K562 (cell line): ENCODE results near the gene EEF1A2. TPM values are rescaled to one million over a fixed set of nuclear protein-coding genes. Genes with fewer than 3 reads are reported as not detected.

Experiments used
- ATAC-seq: fragments of 200-7000 bp; cut with Tn5 transposase; 3 replicates; pipeline ENCODE4 v1.9.1; 2020; ENCODE audit warnings: moderate library complexity
- BruUV-seq: library from RNA; stranded (reverse); fragments of 400-500 nt; replicated peaks from 2 replicates; lab custom pipeline; 2021; lab: Mats Ljungman, UMichigan
- CTCF ChIA-PET: fragments of 300-600 bp; formaldehyde crosslinking; extraction: SDS; loops from one replicate; lab custom pipeline; 2021; ENCODE audit warnings: low intra/inter-chr PET ratio; lab: Yijun Ruan, JAX
- POLR2A ChIA-PET: fragments of 300-600, 350-650 bp; sonication (Branson Sonifier 250); formaldehyde crosslinking; extraction: SDS; loops from one replicate; lab custom pipeline; 2021; ENCODE audit warnings: antibody characterized with exemption, inconsistent platforms; lab: Yijun Ruan, JAX
- DNase-seq, 4 experiments: peaks; one replicate each; pipeline versions ENCODE4 v3.0.0 to v3.0.0-alpha.2; 2011 to 2018; ENCODE audit warnings: low spot score in 3 of 4, mixed read lengths in 3 of 4; ENCODE audit errors: extremely low read depth in 1 of 4
- FAIRE-seq: peaks from 2 replicates; lab custom pipeline; 2011; peaks lifted over from hg19 to GRCh38; lab: Jason Lieb, UNC
- H2AFZ ChIP-seq: 2 replicates; pipeline ENCODE4 v1.6.0; 2011; ENCODE audit warnings: low read depth, low read length, control low read depth, inconsistent platforms
- H3K27ac ChIP-seq: fragments of 200-600 bp; 3 replicates; pipeline ENCODE4 v1.8.0; 2011; ENCODE audit warnings: low read depth, mild to moderate bottlenecking, control low read depth, inconsistent platforms, low read length, moderate library complexity, mixed read lengths; ENCODE audit errors: extremely low read depth
- H3K27me3 ChIP-seq, 2 experiments: fragments of 300-600 bp in 1 of 2; 2 replicates in 1 of 2; 3 replicates in 1 of 2; pipeline versions ENCODE4 v1.6.0 to v1.8.0; 2011; ENCODE audit warnings: inconsistent platforms in 2 of 2, low read length in 2 of 2, mild to moderate bottlenecking in 1 of 2, mixed read lengths in 1 of 2, moderate library complexity in 1 of 2; ENCODE audit not compliant: control insufficient read depth in 2 of 2, insufficient read depth in 2 of 2
- H3K36me3 ChIP-seq: fragments of 300-600 bp; 3 replicates; pipeline ENCODE4 v1.8.0; 2011; ENCODE audit warnings: mild to moderate bottlenecking, low read length, inconsistent platforms; ENCODE audit not compliant: control insufficient read depth, insufficient read depth
- H3K4me1 ChIP-seq, 2 experiments: fragments of 200-600 bp in 1 of 2; replicated peaks in 1 of 2; 2 replicates in 1 of 2; 3 replicates in 1 of 2; pipeline versions ENCODE4 v1.5.1 to v1.8.0; 2011; ENCODE audit warnings: inconsistent platforms in 2 of 2, low read length in 2 of 2, mild to moderate bottlenecking in 1 of 2, mixed read lengths in 1 of 2, moderate library complexity in 1 of 2; ENCODE audit not compliant: control insufficient read depth in 2 of 2, insufficient read depth in 2 of 2
- H3K4me2 ChIP-seq: 2 replicates; pipeline ENCODE4 v1.6.1; 2011; ENCODE audit warnings: low read length, control low read depth, inconsistent platforms, mixed read lengths; ENCODE audit not compliant: insufficient read depth
- H3K4me3 ChIP-seq: fragments of 200-600 bp; sonication (generic), shearing (Covaris generic); 2 replicates; pipeline ENCODE4 v1.5.1; 2016; ENCODE audit warnings: control low read depth, inconsistent platforms
- H3K79me2 ChIP-seq: fragments of 200-600 bp; 3 replicates; pipeline ENCODE4 v1.8.0; 2011; ENCODE audit warnings: low read length, inconsistent platforms; ENCODE audit not compliant: control insufficient read depth, insufficient read depth
- H3K9ac ChIP-seq, 2 experiments: 2 replicates each; pipeline versions ENCODE4 v1.6.0 to v1.6.1; 2011; ENCODE audit warnings: low read depth in 2 of 2, low read length in 2 of 2, control low read depth in 1 of 2, inconsistent platforms in 1 of 2, mild to moderate bottlenecking in 1 of 2, mixed read lengths in 1 of 2; ENCODE audit not compliant: insufficient read depth in 1 of 2
- H3K9me1 ChIP-seq: one replicate; pipeline ENCODE4 v1.6.0; 2011; ENCODE audit warnings: inconsistent platforms, mild to moderate bottlenecking, low read length, moderate library complexity; ENCODE audit not compliant: control insufficient read depth, insufficient read depth
- H3K9me3 ChIP-seq: replicated peaks from 2 replicates; pipeline ENCODE4 v1.5.1; 2011; ENCODE audit warnings: low read depth, low read length, inconsistent platforms; ENCODE audit not compliant: control insufficient read depth, insufficient read depth
- H4K20me1 ChIP-seq: replicated peaks from 2 replicates; pipeline ENCODE4 v1.6.1; 2011; ENCODE audit warnings: low read length, inconsistent platforms, mixed read lengths; ENCODE audit not compliant: control insufficient read depth, insufficient read depth
- BDP1 ChIP-seq: IDR thresholded peaks from 3 replicates; pipeline ENCODE4 v1.6.1; 2011; ENCODE audit not compliant: insufficient read length, insufficient read depth
- BMI1 ChIP-seq: fragments of 150-350 bp; IDR thresholded peaks from 2 replicates; pipeline ENCODE4 v1.6.1; 2014; ENCODE audit warnings: low read length
- GTF3C2 ChIP-seq: IDR thresholded peaks from 3 replicates; pipeline ENCODE4 v1.6.1; 2011; ENCODE audit warnings: borderline replicate concordance, mild to moderate bottlenecking, moderate library complexity; ENCODE audit not compliant: insufficient read length; ENCODE audit errors: extremely low read depth
- LARP7 ChIP-seq: fragments of 450-650 bp; IDR thresholded peaks from 2 replicates; pipeline ENCODE4 v1.6.1; 2016
- MEIS2 ChIP-seq: fragments of 450-650 bp; IDR thresholded peaks from 2 replicates; pipeline ENCODE4 v1.6.1; 2014; ENCODE audit warnings: mild to moderate bottlenecking; ENCODE audit not compliant: partially characterized antibody
- MTA2 ChIP-seq: fragments of 450-650 bp; IDR thresholded peaks from 2 replicates; pipeline ENCODE4 v1.6.1; 2016; ENCODE audit warnings: low read depth
- PATZ1 ChIP-seq: fragments of 250-450 bp; sonication (Bioruptor Pico); IDR thresholded peaks from 2 replicates; pipeline ENCODE4 v1.5.0; 2020; ENCODE audit warnings: mild to moderate bottlenecking, borderline replicate concordance
- RB1 ChIP-seq: fragments of 450-650 bp; IDR thresholded peaks from 2 replicates; pipeline ENCODE4 v1.6.1; 2017; ENCODE audit warnings: low read depth, mild to moderate bottlenecking
- SMARCE1 ChIP-seq: fragments of 450-650 bp; IDR thresholded peaks from 2 replicates; pipeline ENCODE4 v1.7.1; 2016; ENCODE audit warnings: mild to moderate bottlenecking
- STAT5A ChIP-seq: IDR thresholded peaks from 2 replicates; pipeline ENCODE4 v1.6.1; 2012; ENCODE audit warnings: low read length, inconsistent platforms, borderline replicate concordance
- TEAD4 ChIP-seq, 2 experiments: sonication (generic) in 1 of 2; formaldehyde crosslinking in 1 of 2; IDR thresholded peaks; 2 replicates each; pipeline versions ENCODE4 v1.6.1 to v1.8.0; 2012 to 2022; ENCODE audit warnings: borderline replicate concordance in 1 of 2, inconsistent platforms in 1 of 2, low read length in 1 of 2, mild to moderate bottlenecking in 1 of 2, missing genetic modification reagents in 1 of 2
- ZNF174 ChIP-seq: fragments of 250-450 bp; sonication (Bioruptor Pico); IDR thresholded peaks from 2 replicates; pipeline ENCODE4 v1.4.0; 2020; ENCODE audit warnings: mild to moderate bottlenecking
- WGBS: fragments of 100-300 bp; shearing (Covaris generic); methylation state at CpG from one replicate; pipeline ENCODE4 v1.1.6; 2016; ENCODE audit warnings: low coverage, mixed read lengths; ENCODE audit not compliant: insufficient coverage; ENCODE audit errors: missing lambda C conversion rate; 5-methylcytosine and 5-hydroxymethylcytosine counted together
- in situ Hi-C: fragments of 300-500 bp; cut with MboI; formaldehyde crosslinking; loops from 4 replicates; pipeline ENCODE4 v1.15.0; 2018; ENCODE audit warnings: inconsistent platforms, mixed read lengths
- intact Hi-C: fragments of 100-400 bp; cut with micrococcal nuclease; formaldehyde crosslinking; loops from 2 replicates; pipeline ENCODE4 v1.14.2; 2022
- polyA plus RNA-seq, 8 experiments: library from polyadenylated mRNA; depleted of rRNA in 4 of 8; stranded (reverse) in 5 of 8; unstranded in 3 of 8; fragments of >200 nt; fragmentation: Nextera tagmentation in 2 of 8; fragmentation: Illumina TruSeq in 1 of 8; extraction: Ambion mirVana in 2 of 8; extraction: Trizol in 1 of 8; gene quantifications; 2 replicates each; pipeline versions ENCODE4 v1.2.1 to v1.2.3, GENCODE V29; 2011 to 2014; ENCODE audit warnings: inconsistent platforms in 1 of 8, missing spikeins in 1 of 8
- total RNA-seq, 7 experiments: library from RNA; depleted of rRNA in 6 of 7; stranded (reverse); fragments of >200 nt in 6 of 7; fragmentation: Illumina TruSeq in 2 of 7; extraction: Trizol in 2 of 7; gene quantifications; 2 replicates each; pipeline versions ENCODE4 v1.2.1 to v1.2.3, GENCODE V29; 2011 to 2021; ENCODE audit warnings: low replicate concordance in 1 of 7

Gene EEF1A2
- total and polyA plus RNA-seq, 9 of the 15 experiments (the other 6 are each of a cell fraction or from before 2014, with no cell fraction given), result 0.04 to 29.6 (median 11.5) TPM

- in situ Hi-C loops, result no loop called here
- Histone ChIP-seq H3K4me3 (no peak overlapping the region), H3K9ac (no peak overlapping the region; a peak in 1 of 4 replicates), H3K4me2 (no peak overlapping the region)
- FAIRE-seq (no peak), ATAC-seq (no peak), DNase-seq (no peak)
- BruUV-seq, result no TSS peak
- no peak for TF ChIP-seq BDP1
- no peak for TF ChIP-seq ZNF174
- TF ChIP-seq RB1, result no peak
- no peak for TF ChIP-seq LARP7
- no peak for TF ChIP-seq GTF3C2
- TF ChIP-seq PATZ1 (CRISPR knock-in tag), result no peak
- no peak for TF ChIP-seq STAT5A
- TF ChIP-seq BMI1, result no peak
- no peak for TF ChIP-seq MEIS2
- no peak for TF ChIP-seq MTA2
- TF ChIP-seq TEAD4 (IDR thresholded peaks at IDR 0.05; ENCODE audit: low read length), result no peak
- no peak for TF ChIP-seq TEAD4 (CRISPR knock-in tag; IDR thresholded peaks at IDR 0.05; ENCODE audit: borderline replicate concordance)
- no peak for TF ChIP-seq SMARCE1
- TF ChIP-seq, all 486 proteins: peak for 0
- H3K9me3 ChIP-seq, result peaks cover 6% of the 10 kb centered on the region
- H3K4me1 ChIP-seq, result peaks cover 0 to 64% of the 10 kb centered on the region in 2 experiments; a peak in 3 of 5 replicates
- H3K79me2 ChIP-seq, result no peaks in the 10 kb centered on the region
- H4K20me1 ChIP-seq, result no peaks in the 10 kb centered on the region
- 35% methylated on average over 12 of the region's 15 CpGs for WGBS
- H2AFZ ChIP-seq, result no peak overlapping the region
- peaks cover 9 to 21% of the 10 kb centered on the region in 2 experiments; a peak in 3 of 5 replicates for H3K27me3 ChIP-seq
- no peaks in the 10 kb centered on the region for H3K36me3 ChIP-seq
- POLR2A ChIA-PET, result interaction anchor here (0.5 to 2.5 kb wide), 4 partner anchors 9 to 241 kb away, joined by 3 to 7 read pairs (median 4); partner anchors contain the start of gene PPDPF
- CTCF ChIA-PET, result no interaction called here
- H3K9me1 ChIP-seq, result no peaks in the 10 kb centered on the region
- no peak overlapping the region for H3K27ac ChIP-seq
- intact Hi-C loops, result no loop called here
These were observed 3.8 kb upstream of the EEF1A2 start for GRCh38 chr20:63502671-63503172.
